ENCODE data around the gene CCND2. TPM values are rescaled to one million over a fixed set of nuclear protein-coding genes. Genes with fewer than 3 reads are reported as not detected.
A peak's percentile ranks its signal among the peaks of the same experiment; 100 is the strongest.

CCND2 gene
- total and polyA plus RNA-seq, 9 of the 15 experiments (the other 6 are each of a cell fraction or from before 2014, with no cell fraction given), result 13.6 to 99.3 (median 39.6) TPM

GRCh38 chr12:4250691-4251090, 22.9 kb upstream of the CCND2 start (continued):
- TF ChIP-seq BRCA1 (IDR thresholded peaks at IDR 0.05), result no peak
- no peak for TF ChIP-seq BRCA1 (CRISPR knock-in tag; IDR thresholded peaks at IDR 0.05)
- no peak for TF ChIP-seq ZNF778 (CRISPR knock-in tag; IDR thresholded peaks at IDR 0.05)
- TF ChIP-seq MXI1 (IDR thresholded peaks at IDR 0.05; ENCODE audit: low read depth, low read length), result no peak
- no peak for TF ChIP-seq PHB2 (IDR thresholded peaks at IDR 0.05; ENCODE audit: low read depth)
- TF ChIP-seq HSF4 (CRISPR knock-in tag; IDR thresholded peaks at IDR 0.05; ENCODE audit: borderline replicate concordance), result no peak
- no peak for TF ChIP-seq ZKSCAN1 (IDR thresholded peaks at IDR 0.05; ENCODE audit: low read depth, low read length)
- TF ChIP-seq ZBTB17 (CRISPR knock-in tag; IDR thresholded peaks at IDR 0.05), result no peak

- H3K4me3 ChIP-seq, result no peak overlapping the region
- ChIA-PET CTCF (ENCODE audit: low intra/inter-chr PET ratio) (no interaction called here), POLR2A (no interaction called here)
- H3K36me3 ChIP-seq (ENCODE audit: control insufficient read depth, insufficient read depth, low read length), result no peaks in the 10 kb centered on the region
- no peak overlapping the region for H3K4me2 ChIP-seq (ENCODE audit: insufficient read depth, low read length)
- no peak overlapping the region for H2AFZ ChIP-seq (ENCODE audit: low read depth, low read length)
- H3K27me3 ChIP-seq (ENCODE audit: control insufficient read depth in 2 of 2, insufficient read depth in 2 of 2, low read length in 2 of 2), result peaks cover 21 to 38% of the 10 kb centered on the region in 2 experiments; a peak in 4 of 5 replicates
- no peaks in the 10 kb centered on the region for H3K9me1 ChIP-seq (ENCODE audit: control insufficient read depth, insufficient read depth, low read length)
- in situ Hi-C loops (cut with MboI), result no loop called here
- TF ChIP-seq FOXJ3 (CRISPR knock-in tag; IDR thresholded peaks at IDR 0.05), result no peak
- TF ChIP-seq JUNB (CRISPR knock-in tag; conservative IDR thresholded peaks at IDR 0.05), result no peak
- no peak for TF ChIP-seq SNIP1 (IDR thresholded peaks at IDR 0.05; ENCODE audit: low read depth)
- TF ChIP-seq ZNF512 (tag; IDR thresholded peaks at IDR 0.05), result peak; percentile 77
- no peak for TF ChIP-seq POLR2A (conservative IDR thresholded peaks at IDR 0.05)
- BruUV-seq (replicated peaks), result no TSS peak
- FAIRE-seq, result no peak
- DNase-seq (ENCODE audit: extremely low read depth in 1 of 4, low spot score in 3 of 4), result no peak
- 2% methylated on average over 6 of the region's 6 CpGs for WGBS (ENCODE audit: insufficient coverage, low coverage, missing lambda C conversion rate)
- intact Hi-C loops (cut with micrococcal nuclease), result no loop called here
- no peaks in the 10 kb centered on the region for H4K20me1 ChIP-seq (replicated peaks; ENCODE audit: control insufficient read depth, insufficient read depth, low read length)
- H3K27ac ChIP-seq (ENCODE audit: extremely low read depth, low read depth, low read length), result no peak overlapping the region
- ATAC-seq, result no peak
- H3K79me2 ChIP-seq (ENCODE audit: control insufficient read depth, insufficient read depth, low read length), result no peaks in the 10 kb centered on the region
- no peaks in the 10 kb centered on the region for H3K9me3 ChIP-seq (replicated peaks; ENCODE audit: control insufficient read depth, insufficient read depth, low read depth, low read length)
- H3K4me1 ChIP-seq (replicated peaks in 1 of 2; ENCODE audit: control insufficient read depth in 2 of 2, insufficient read depth in 2 of 2, low read length in 2 of 2), result no peaks in the 10 kb centered on the region
- no peak overlapping the region for H3K9ac ChIP-seq (ENCODE audit: insufficient read depth in 1 of 2, low read depth in 2 of 2, low read length in 2 of 2)
Observed at GRCh38 chr12:4251216-4251891, 22.2 kb upstream of the CCND2 start.

All from K562 (cell line).